Smooth muscle cell (in vitro differentiated cells): Measurements from ENCODE around the gene MEGF11. TPM values are rescaled to one million over a fixed set of nuclear protein-coding genes. Genes with fewer than 3 reads are reported as not detected.

Experiments
- DNase-seq: peaks from one replicate; lab custom pipeline; 2025; ENCODE audit not compliant: unreplicated experiment; lab: John Stamatoyannopoulos, UW
- H2AFZ ChIP-seq: fragments of 200-600 bp; sonication (generic); 2 replicates; pipeline ENCODE4 v1.6.0; 2016; ENCODE audit warnings: antibody characterized with exemption, low read depth, mild to moderate bottlenecking
- H3F3A ChIP-seq: fragments of 200-600 bp; sonication (generic); 2 replicates; pipeline ENCODE4 v1.6.0; 2017; ENCODE audit warnings: antibody characterized with exemption, low read depth
- H3K27ac ChIP-seq: fragments of 200-600 bp; sonication (generic); 2 replicates; pipeline ENCODE4 v1.5.1; 2016; ENCODE audit warnings: low read depth, mild to moderate bottlenecking
- H3K27me3 ChIP-seq: fragments of 200-600 bp; sonication (generic); 2 replicates; pipeline ENCODE4 v1.6.1; 2016; ENCODE audit warnings: low read depth, mild to moderate bottlenecking
- H3K36me3 ChIP-seq: fragments of 200-600 bp; sonication (generic); 2 replicates; pipeline ENCODE4 v1.5.1; 2016; ENCODE audit warnings: low read depth
- H3K4me1 ChIP-seq: fragments of 200-600 bp; sonication (generic); 2 replicates; pipeline ENCODE4 v1.5.1; 2016; ENCODE audit warnings: low read depth
- H3K4me2 ChIP-seq: fragments of 200-600 bp; sonication (generic); 2 replicates; pipeline ENCODE4 v1.6.0; 2016; ENCODE audit warnings: mild to moderate bottlenecking
- H3K4me3 ChIP-seq: fragments of 200-600 bp; sonication (generic); 2 replicates; pipeline ENCODE4 v1.5.1; 2016; ENCODE audit warnings: mild to moderate bottlenecking
- H3K79me2 ChIP-seq: fragments of 200-600 bp; sonication (generic); 2 replicates; pipeline ENCODE4 v1.6.0; 2016; ENCODE audit warnings: low read depth, mild to moderate bottlenecking
- H3K9ac ChIP-seq: fragments of 200-600 bp; sonication (generic); 2 replicates; pipeline ENCODE4 v1.6.0; 2016; ENCODE audit warnings: low read depth
- H3K9me3 ChIP-seq: fragments of 200-600 bp; sonication (generic); replicated peaks from 2 replicates; pipeline ENCODE4 v1.5.1; 2016; ENCODE audit warnings: low read depth
- H4K20me1 ChIP-seq: fragments of 200-600 bp; sonication (generic); 2 replicates; pipeline ENCODE4 v1.6.0; 2016; ENCODE audit warnings: low read depth
- CTCF ChIP-seq: fragments of 200-600 bp; sonication (generic); IDR thresholded peaks from 2 replicates; pipeline ENCODE4 v1.5.1; 2017; ENCODE audit warnings: borderline replicate concordance, mild to moderate bottlenecking, antibody characterized with exemption; ENCODE audit not compliant: insufficient read depth, poor library complexity, severe bottlenecking
- WGBS: methylation state at CpG from one replicate; pipeline ENCODE4 v1.1.7; 2016; ENCODE audit warnings: low lambda C conversion rate; 5-methylcytosine and 5-hydroxymethylcytosine counted together
- polyA plus RNA-seq: library from polyadenylated mRNA; unstranded; fragments of >200 nt; fragmentation: Nextera tagmentation; extraction: Ambion mirVana; gene quantifications from 2 replicates; pipeline ENCODE4 v1.2.1, GENCODE V29; 2016
- total RNA-seq: library from RNA; depleted of rRNA; stranded (reverse); fragments of >200 nt; gene quantifications from 2 replicates; pipeline ENCODE4 v1.2.3, GENCODE V29; 2014

The MEGF11 gene
- total and polyA plus RNA-seq, 2 experiments from 2014 or later, result 0.08 TPM; not detected in 1

GRCh38 chr15:65935391-65935790 is 318.2 kb downstream of the MEGF11 start:
- H3K79me2 ChIP-seq, result no peaks in the 10 kb centered on the region
- H3K27me3 ChIP-seq, result no peaks in the 10 kb centered on the region
- no peaks in the 10 kb centered on the region for H4K20me1 ChIP-seq
- no peaks in the 10 kb centered on the region for H3K9me3 ChIP-seq
- H3K36me3 ChIP-seq, result no peaks in the 10 kb centered on the region
- no peaks in the 10 kb centered on the region for H3K4me1 ChIP-seq
- H3K4me3 ChIP-seq, result no peak overlapping the region
- H2AFZ ChIP-seq, result no peak overlapping the region
- 85% methylated on average over 2 of the region's 2 CpGs for WGBS
- DNase-seq, result no peak
- H3K4me2 ChIP-seq, result no peak overlapping the region
- TF ChIP-seq CTCF, result no peak
- no peak overlapping the region for H3K9ac ChIP-seq
- no peak overlapping the region for H3K27ac ChIP-seq
- no peaks in the 10 kb centered on the region for H3F3A ChIP-seq

GRCh38 chr15:65931221-65931620 is 322.3 kb downstream of the MEGF11 start:
- Histone ChIP-seq H3K4me2 (no peak overlapping the region), H3F3A (no peaks in the 10 kb centered on the region), H3K36me3 (no peaks in the 10 kb centered on the region), H3K27me3 (no peaks in the 10 kb centered on the region), H3K79me2 (no peaks in the 10 kb centered on the region), H3K9ac (no peak overlapping the region), H3K9me3 (no peaks in the 10 kb centered on the region), H3K4me3 (no peak overlapping the region), H4K20me1 (no peaks in the 10 kb centered on the region), H3K4me1 (no peaks in the 10 kb centered on the region), H3K27ac (no peak overlapping the region), H2AFZ (no peak overlapping the region)
- WGBS, result 89% methylated on average over 4 of the region's 4 CpGs
- DNase-seq, result no peak
- no peak for TF ChIP-seq CTCF

- H3K79me2 ChIP-seq, result no peaks in the 10 kb centered on the region
- no peak overlapping the region for H3K4me3 ChIP-seq
- DNase-seq, result no peak
- H3K4me1 ChIP-seq, result no peaks in the 10 kb centered on the region
- H3K27me3 ChIP-seq, result no peaks in the 10 kb centered on the region
- no peaks in the 10 kb centered on the region for H3F3A ChIP-seq
- no peaks in the 10 kb centered on the region for H3K9me3 ChIP-seq
- no peak overlapping the region for H3K4me2 ChIP-seq
- no peak overlapping the region for H3K27ac ChIP-seq
- TF ChIP-seq CTCF, result no peak
- H3K9ac ChIP-seq, result no peak overlapping the region
- 92% methylated on average over 6 of the region's 6 CpGs for WGBS
- no peaks in the 10 kb centered on the region for H3K36me3 ChIP-seq
- H2AFZ ChIP-seq, result no peak overlapping the region
- no peaks in the 10 kb centered on the region for H4K20me1 ChIP-seq
Measured at GRCh38 chr15:65930134-65930533, 323.4 kb downstream of the MEGF11 start.

GRCh38 chr15:65929573-65929972 is 324.0 kb downstream of the MEGF11 start:
- Histone ChIP-seq H3F3A (no peaks in the 10 kb centered on the region), H3K36me3 (no peaks in the 10 kb centered on the region), H4K20me1 (no peaks in the 10 kb centered on the region), H3K4me1 (no peaks in the 10 kb centered on the region), H2AFZ (no peak overlapping the region), H3K4me3 (no peak overlapping the region), H3K9ac (no peak overlapping the region), H3K27ac (no peak overlapping the region), H3K9me3 (no peaks in the 10 kb centered on the region), H3K79me2 (no peaks in the 10 kb centered on the region), H3K27me3 (no peaks in the 10 kb centered on the region), H3K4me2 (no peak overlapping the region)
- WGBS, result 89% methylated on average over 7 of the region's 7 CpGs
- TF ChIP-seq CTCF, result no peak
- no peak for DNase-seq
